ENCODE data around the gene CPM. TPM values are rescaled to one million over a fixed set of nuclear protein-coding genes. Genes with fewer than 3 reads are reported as not detected.

The CPM gene
- 10 to 100 TPM; 11.7 to 45.4 (median 33.9) TPM for total RNA-seq

DNA sequence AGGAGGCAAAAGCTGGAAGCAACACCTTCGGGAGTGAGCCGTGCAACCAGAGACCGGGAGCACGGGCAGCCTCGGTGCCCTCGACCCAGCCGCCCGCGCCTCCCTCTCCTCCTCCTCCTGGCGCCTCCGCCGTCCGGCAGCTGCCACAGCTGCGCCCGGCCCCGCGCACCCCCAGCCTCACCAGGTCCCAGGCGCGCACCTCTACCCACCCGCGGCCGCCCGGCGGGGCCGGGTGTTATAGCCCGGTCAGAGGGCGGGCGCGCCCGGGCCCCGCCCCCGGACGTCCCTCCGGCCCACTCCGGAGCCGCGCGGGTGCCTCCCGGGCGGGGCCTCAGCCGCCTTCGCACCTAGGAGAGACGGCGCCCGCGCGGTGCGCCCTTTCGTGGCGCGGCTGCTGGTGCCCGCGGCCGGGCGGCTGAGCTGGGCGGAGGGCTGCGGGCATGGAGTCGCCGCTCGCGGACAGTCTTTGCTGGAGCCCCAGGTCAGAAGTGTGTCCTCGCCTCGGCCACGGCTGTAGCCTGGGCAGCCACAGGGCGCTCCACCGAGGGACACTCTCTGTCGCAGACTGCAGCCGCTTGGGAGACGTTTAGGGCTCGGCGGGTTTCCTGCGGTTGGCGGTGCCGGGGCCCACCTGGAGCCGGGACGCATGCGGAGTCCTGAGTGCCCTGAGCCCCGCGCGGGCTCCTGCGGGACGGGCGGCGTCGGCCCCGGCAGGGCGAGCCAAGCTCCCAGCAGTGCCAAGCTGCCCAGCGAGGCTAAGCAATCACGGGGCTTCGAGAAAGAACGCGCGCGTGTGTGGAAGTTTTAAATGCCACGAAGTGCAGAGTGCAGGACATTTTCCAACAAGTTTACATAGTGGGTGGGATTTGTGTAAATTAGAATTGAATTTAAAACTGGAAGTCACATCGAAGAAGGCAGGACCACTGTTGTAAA is at the start of gene CPM:
TSS of gene CPM (minus strand) at position 211 of the 933 bp plus-strand sequence. CDS start 334 bp downstream, outside the sequence.
- H3K36me3 ChIP-seq, result no peaks in the 10 kb centered on the region
- TF ChIP-seq POLR2A (IDR thresholded peaks at IDR 0.05), result peak; percentile 79 to 88
- TF ChIP-seq, protein P1, sequence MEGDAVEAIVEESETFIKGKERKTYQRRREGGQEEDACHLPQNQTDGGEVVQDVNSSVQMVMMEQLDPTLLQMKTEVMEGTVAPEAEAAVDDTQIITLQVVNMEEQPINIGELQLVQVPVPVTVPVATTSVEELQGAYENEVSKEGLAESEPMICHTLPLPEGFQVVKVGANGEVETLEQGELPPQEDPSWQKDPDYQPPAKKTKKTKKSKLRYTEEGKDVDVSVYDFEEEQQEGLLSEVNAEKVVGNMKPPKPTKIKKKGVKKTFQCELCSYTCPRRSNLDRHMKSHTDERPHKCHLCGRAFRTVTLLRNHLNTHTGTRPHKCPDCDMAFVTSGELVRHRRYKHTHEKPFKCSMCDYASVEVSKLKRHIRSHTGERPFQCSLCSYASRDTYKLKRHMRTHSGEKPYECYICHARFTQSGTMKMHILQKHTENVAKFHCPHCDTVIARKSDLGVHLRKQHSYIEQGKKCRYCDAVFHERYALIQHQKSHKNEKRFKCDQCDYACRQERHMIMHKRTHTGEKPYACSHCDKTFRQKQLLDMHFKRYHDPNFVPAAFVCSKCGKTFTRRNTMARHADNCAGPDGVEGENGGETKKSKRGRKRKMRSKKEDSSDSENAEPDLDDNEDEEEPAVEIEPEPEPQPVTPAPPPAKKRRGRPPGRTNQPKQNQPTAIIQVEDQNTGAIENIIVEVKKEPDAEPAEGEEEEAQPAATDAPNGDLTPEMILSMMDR (IDR thresholded peaks at IDR 0.05), result no peak
- peak; percentile 68 to 88 (median 87) for DNase-seq
- no peaks in the 10 kb centered on the region for H3K9me3 ChIP-seq
- H3K4me3 ChIP-seq, result peak within 1 kb of the TSS; percentile 50 to 81 (median 76)
- no peaks in the 10 kb centered on the region for H3K27me3 ChIP-seq
- peak within 1 kb of the TSS; percentile 47 to 72 (median 66) for H3K27ac ChIP-seq
- H3K4me1 ChIP-seq, result peaks cover 0 to 8% (median 2%) of the 10 kb centered on the region in 4 donors

GRCh38 chr12:68981516-68981915 is 48.5 kb upstream of the CPM start:
- Histone ChIP-seq H3K27ac (no peak overlapping the region), H3K9me3 (peaks cover 0 to 7% (median 2%) of the 10 kb centered on the region in 4 donors), H3K4me3 (no peak overlapping the region), H3K4me1 (no peaks in the 10 kb centered on the region), H3K36me3 (no peaks in the 10 kb centered on the region), H3K27me3 (no peaks in the 10 kb centered on the region)
- TF ChIP-seq, protein P1 (IDR thresholded peaks at IDR 0.05), result no peak
- TF ChIP-seq POLR2A (IDR thresholded peaks at IDR 0.05), result no peak
- no peak for DNase-seq

DNA sequence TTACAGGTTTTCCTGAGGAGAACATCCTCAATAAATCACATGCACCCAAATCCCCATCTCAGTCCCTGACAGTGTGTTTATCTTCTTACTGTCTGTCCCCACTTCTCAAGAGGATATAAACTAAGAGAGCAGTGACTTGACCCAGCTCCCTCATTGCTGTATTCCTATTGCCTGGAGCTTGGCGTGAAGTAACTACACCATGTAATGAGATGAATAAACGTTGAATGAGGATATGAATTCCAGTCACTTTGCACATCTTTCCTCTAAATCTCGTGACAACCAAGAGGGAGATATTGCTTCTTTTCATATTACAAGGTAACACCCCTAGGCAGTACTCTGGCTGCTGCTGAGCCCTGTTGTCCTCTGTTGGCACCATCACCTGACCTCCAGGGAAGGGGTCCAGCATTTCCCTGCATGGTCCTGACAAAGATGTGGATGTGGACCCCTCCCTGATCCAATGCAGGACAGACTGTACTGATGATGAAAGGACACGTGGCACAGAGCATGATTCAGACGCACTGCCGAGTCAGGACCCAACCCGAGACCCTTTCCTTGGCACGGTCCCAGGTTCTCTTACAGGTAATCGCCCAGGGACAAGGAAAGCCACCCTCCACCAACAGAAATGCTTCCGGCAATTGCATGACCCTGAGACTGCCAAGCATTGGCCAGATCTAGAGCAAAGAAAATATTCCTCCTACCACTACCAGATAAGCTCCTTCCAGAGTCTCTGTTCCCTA is 47.7 kb upstream of the CPM start:
- TF ChIP-seq, protein P1 (IDR thresholded peaks at IDR 0.05), result no peak
- no peak for TF ChIP-seq POLR2A (IDR thresholded peaks at IDR 0.05)
- DNase-seq, result no peak
- Histone ChIP-seq H3K4me1 (no peaks in the 10 kb centered on the region), H3K4me3 (no peak overlapping the region), H3K36me3 (no peaks in the 10 kb centered on the region), H3K27me3 (no peaks in the 10 kb centered on the region), H3K9me3 (peaks cover 0 to 7% (median 2%) of the 10 kb centered on the region in 4 donors), H3K27ac (no peak overlapping the region)

DNA sequence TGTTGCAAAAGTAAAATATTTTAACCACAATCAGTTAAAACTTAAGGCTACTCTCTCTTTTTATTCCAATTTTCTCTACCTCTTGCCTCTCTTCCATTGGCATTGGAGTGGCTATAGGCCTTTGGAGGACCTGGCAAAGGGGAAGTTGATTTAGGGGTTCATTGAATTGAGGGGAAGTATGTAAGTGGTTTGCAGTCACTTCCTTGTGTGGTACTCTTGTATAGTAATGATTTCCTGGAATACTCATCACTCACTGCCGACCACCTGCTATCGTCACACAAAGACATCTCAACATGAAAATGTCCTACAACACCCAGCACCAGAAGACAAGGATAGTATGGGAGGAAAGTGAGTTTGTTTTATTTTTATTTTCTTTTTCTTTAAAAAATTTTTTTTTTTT is 45.7 kb upstream of the CPM start:
- DNase-seq, result no peak
- H3K27me3 ChIP-seq, result no peaks in the 10 kb centered on the region
- H3K36me3 ChIP-seq, result no peaks in the 10 kb centered on the region
- TF ChIP-seq, protein P1 (IDR thresholded peaks at IDR 0.05), result no peak
- no peak for TF ChIP-seq POLR2A (IDR thresholded peaks at IDR 0.05)
- no peak overlapping the region for H3K4me3 ChIP-seq
- H3K4me1 ChIP-seq, result no peaks in the 10 kb centered on the region
- no peak overlapping the region for H3K27ac ChIP-seq
- peaks cover 0 to 4% (median 2%) of the 10 kb centered on the region in 4 donors for H3K9me3 ChIP-seq

- H3K9me3 ChIP-seq, result no peaks in the 10 kb centered on the region
- no peaks in the 10 kb centered on the region for H3K4me1 ChIP-seq
- H3K4me3 ChIP-seq, result no peak overlapping the region
- H3K36me3 ChIP-seq, result no peaks in the 10 kb centered on the region
- DNase-seq, result no peak
- no peaks in the 10 kb centered on the region for H3K27me3 ChIP-seq
- TF ChIP-seq, protein P1 (IDR thresholded peaks at IDR 0.05), result no peak
- TF ChIP-seq POLR2A (IDR thresholded peaks at IDR 0.05), result no peak
- no peak overlapping the region for H3K27ac ChIP-seq
Observed at GRCh38 chr12:68977909-68978610, 45.1 kb upstream of the CPM start.

Measured in Peyer's patch (tissue), 4 donors.